D341Med (cell line): ENCODE results near the gene MCUR1.
"Not testable (repeated sequence)": the region's sequence is repeated elsewhere in the genome, so short reads cannot be mapped to it uniquely, and the experiment has no call there.

Experiments
- DNase-seq: peaks from one replicate; pipeline ENCODE4 v3.0.0; 2012; ENCODE audit warnings: low spot score

Gene MCUR1

DNA sequence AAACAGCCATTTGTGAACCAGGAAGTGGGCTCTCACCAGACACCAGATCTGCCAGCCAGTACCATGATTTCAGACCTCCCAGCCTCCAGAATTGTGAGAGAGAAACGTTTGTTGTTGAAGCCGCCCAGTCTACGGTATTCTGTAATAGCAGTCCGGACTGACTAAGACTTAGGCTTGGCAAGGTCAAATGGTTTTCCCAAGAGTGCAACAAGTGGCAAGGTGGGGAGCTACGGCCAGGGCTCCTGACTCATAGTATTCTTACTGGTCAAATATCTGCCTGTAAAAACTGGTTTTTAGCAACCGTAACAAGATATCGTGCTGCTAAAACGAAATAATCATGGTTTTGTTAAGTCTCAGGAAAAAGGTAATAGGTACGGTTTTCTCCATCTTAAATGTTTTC lies 37.8 kb downstream of the MCUR1 start:
- no peak for DNase-seq

GRCh38 chr6:13775466-13775865 lies 38.9 kb downstream of the MCUR1 start:
- not testable (repeated sequence) for DNase-seq

DNA sequence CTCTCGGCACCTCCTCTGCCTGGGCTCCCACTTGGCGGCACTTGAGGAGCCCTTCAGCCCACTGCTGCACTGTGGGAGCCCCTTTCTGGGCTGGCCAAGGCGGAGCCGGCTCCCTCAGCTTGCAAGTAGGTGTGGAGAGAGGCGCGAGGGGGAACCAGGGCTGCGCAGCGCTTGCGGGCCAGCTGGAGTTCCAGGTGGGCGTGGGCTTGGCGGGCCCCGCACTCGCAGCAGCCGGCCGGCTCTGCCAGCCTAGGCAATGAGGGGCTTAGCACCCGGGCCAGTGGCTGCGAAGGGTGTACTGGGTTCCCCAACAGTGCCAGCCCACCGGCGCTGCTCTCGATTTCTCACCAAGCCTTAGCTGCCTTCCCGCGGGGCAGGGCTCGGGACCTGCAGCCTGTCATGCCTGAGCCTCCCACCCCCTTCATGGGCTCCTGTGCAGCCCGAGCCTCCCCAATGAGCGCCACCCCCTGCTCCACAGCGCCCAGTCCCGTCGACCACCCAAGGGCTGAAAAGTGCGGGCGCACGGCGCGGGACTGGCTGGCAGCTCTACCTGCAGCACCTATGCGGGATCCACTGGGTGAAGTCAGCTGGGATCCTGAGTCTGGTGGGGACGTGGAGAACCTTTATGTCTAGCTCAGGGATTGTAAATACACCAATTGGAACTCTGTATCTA lies 41.9 kb downstream of the MCUR1 start:
- DNase-seq = not testable (repeated sequence)

GRCh38 chr6:13769655-13770053 lies 44.7 kb downstream of the MCUR1 start:
- no peak for DNase-seq

DNA sequence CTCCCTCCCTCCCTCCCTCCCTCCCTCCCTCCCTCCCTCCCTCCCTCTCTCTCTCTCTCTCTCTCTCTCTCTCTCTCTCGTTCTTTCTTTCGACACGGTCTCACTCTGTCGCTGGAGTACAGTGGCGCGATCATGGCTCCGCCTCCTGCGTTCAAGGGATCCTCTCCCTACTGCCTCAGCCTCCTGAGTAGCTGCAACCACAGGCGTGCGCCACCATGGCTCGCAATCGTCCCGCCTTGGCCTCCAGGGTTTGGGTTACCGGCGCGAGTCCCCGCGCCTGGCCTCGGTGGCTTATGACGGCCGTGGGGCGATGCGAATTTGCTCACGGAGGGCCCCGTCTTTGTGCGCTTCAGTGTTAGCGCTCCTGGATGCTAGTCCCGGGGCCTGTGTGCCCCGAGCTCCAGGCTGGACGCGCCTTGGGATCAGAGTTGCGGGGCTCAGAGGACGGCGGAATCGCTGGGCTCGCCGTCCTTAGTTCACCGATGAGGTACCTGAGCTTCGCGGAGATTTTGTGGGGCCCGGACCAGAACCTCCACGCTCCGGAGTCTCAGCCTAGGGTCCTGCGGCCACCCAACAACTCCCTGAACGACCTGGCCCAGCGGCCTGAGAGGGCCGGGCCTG lies 45.2 kb downstream of the MCUR1 start:
- no peak for DNase-seq

GRCh38 chr6:13767121-13767808 lies 47.1 kb downstream of the MCUR1 start:
- DNase-seq = no peak

DNA sequence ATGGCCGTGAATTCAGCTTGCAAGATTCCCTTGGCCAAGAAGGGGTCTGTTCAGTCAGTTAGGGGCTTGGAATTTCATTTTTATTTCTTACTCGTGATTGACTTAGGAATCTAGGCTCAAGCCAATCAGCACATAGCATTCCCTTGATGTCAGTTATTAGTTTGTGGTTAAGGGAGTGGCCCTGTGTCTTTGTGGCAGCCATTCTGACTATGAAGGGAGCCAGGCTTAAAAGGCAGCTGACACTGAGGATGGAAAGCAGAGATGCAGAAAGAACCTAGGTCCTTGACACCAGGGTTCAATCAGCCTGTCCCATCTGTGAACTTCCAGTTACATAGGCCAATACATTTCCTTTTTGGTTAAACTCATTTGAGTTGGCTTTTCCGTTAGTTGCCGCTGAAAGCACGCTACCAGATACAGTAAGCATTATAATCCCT lies 48.1 kb downstream of the MCUR1 start:
- peak; percentile 51 for DNase-seq

DNA sequence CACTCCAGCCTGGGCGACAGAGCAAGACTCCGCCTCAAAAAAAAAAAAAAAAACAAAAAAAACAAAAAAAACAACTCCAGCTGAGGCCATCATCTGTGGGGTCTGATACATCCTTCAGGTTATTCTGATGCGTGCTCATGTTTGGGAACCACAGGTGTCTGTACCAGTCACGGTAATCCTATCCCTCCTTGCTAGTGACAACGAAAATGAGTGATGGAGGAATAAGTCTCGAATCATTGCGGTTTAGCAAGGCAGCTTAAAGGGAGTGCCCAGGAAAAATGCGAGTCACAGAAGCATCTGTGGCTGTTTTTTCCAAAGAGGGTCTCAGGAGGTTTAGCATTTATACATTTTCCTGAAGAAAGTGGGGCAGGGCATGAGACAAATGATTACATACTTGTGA lies 48.8 kb downstream of the MCUR1 start:
- DNase-seq = no peak

GRCh38 chr6:13764996-13765395 lies 49.4 kb downstream of the MCUR1 start:
- no peak for DNase-seq

- no peak for DNase-seq
Measured at GRCh38 chr6:13763740-13764381, 50.5 kb downstream of the MCUR1 start.

DNA sequence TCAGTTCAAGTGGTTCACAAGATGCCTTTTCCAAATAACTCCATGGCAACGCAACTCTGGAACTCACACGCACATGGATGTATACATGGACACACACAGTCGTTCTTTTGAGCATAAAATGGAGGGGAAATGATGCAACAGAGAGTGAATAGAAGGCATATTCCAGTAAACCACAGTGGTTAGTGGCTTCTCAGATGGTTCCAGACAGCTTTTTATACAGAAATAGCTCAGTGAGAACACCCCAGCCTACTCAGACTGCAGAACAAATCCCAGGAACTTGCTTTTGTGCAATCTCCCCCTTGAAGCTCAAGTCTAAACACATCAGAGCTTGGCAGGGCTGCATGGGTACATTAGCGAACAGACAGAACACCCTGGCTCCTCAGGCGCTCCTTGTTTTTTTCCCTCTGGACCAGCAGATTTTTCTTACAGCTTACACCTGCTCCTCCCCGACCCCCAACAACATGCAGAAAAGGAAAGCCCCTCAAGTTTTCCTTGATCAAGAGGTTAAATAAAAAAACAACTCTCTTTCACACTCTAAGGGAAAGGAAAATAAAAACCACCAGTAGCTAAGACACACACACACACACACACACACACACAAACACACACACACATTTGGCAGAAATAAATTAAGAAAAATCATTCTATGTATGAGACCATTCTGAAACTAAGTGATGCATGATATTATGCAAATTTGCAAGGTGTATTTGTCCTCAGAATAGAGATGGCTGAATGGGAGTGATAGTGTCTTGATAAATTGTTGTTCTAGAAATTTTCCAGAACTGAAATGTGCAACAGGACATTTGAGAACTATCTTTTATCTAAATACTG lies 51.5 kb downstream of the MCUR1 start:
- no peak for DNase-seq

DNA sequence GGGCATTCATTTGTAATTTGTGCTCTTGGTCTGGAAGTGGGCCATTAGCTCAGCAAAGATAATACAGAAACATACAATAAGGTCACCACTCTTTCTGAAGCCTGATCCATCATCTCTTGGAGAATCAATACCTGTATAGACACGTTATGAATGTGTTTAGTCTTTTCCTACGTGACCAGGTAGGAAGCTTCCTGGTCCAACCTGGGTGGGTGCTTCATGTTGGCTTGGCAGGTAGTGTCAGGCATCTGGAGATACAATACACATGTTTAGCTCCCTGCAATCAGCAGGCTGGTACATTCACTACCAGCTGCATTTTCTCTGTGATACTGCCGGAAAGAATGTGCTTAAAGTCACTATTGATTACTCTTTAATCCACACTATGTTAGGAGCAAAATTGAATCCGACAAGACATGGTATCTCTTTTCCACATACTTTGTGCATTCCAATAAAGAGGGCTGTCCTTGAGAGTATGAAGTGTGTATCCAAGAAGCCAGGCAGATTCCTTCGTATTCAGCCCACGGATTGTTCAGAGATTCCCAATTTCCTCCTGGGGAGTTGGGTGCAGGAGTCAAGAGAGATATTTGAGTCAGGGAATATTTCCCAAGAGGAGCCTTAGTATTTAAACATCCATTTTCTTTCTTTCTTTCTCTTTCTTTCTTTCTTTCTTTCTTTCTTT lies 52.9 kb downstream of the MCUR1 start:
- DNase-seq = no peak

DNA sequence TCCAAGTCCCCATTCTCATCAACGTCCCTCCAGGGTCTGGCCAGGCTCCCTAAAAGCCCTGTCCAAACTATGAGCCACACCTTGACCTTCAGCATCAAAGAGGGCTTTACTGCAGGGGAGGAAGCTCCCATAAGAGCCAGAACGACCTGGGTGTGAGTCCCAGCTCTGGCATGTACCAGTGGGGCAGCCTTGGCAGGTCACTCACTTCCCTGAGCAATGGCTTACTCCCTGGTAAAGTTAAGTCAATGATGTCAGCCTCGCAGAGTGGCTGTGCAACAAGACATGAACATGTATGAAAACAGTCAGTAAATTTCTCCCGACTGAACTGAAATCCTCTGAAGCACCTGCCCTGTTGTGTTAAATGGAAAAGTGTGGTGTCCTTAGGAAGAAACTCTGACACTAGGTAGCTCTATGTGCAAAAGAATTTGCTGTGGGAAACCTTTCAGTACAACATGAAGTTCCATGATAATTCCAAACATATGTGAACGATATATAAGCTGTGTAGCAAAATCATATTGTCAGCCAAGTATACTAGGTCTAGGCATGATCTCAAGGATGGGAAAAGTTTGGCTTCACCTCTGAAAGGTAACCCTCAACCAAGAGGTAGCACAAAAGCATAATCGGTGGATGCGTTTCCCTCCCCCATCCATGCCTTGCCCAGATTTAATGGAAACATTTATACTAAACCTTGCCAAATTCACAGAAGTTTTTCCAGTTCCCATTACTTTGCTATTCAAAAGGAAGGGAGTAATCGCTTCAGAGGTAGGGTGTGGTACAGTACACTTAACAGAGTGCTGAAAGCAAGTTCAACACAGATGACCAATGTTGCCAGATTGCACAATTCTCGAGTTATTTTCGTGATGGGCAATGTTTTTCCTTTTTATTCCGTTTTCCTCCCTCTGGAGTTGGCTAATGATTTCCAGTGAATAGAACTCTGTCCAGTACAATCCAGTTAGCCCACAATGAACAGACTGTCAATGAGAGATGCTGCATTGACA lies 53.8 kb downstream of the MCUR1 start:
- DNase-seq = no peak

DNA sequence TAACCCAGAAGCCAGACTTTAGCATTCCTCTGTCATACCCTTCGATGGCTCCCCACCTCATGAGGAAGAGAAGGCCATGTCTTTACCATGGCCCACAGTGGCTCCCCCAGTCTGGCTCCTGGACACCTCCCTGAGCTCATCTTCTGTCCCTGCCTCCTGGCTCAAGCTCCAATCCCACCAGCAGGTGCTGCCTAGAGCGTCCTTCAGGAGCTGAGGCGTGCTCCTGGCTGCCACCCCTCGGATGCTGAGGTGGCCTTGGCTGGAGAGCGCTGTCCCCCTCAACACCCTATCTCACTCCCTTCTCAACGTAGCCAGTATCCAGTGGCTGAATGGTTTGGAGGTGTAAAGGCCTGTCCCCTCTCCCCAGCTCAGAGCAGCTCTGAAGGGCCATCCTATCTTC lies 55.3 kb downstream of the MCUR1 start:
- DNase-seq = no peak

GRCh38 chr6:13754644-13755043 lies 59.7 kb downstream of the MCUR1 start:
- no peak for DNase-seq

DNA sequence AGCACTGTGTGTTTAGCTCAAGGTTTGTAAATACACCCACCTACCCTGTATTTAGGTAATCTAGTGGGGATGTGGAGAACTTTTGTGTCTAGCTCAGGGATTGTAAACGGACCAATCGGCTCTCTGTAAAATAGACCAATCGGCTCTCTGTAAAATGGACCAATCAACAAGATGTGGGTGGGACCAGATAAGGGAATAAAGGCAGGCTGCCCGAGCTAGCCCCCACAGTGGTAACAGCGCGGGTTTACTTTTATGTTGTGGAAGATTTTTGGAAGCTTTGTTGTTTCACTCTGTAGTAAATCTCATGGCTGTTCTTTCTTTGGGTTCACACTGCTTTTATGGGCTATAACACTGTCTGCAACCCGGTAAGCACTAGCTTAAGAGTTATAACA lies 70.6 kb downstream of the MCUR1 start:
- no peak for DNase-seq

DNA sequence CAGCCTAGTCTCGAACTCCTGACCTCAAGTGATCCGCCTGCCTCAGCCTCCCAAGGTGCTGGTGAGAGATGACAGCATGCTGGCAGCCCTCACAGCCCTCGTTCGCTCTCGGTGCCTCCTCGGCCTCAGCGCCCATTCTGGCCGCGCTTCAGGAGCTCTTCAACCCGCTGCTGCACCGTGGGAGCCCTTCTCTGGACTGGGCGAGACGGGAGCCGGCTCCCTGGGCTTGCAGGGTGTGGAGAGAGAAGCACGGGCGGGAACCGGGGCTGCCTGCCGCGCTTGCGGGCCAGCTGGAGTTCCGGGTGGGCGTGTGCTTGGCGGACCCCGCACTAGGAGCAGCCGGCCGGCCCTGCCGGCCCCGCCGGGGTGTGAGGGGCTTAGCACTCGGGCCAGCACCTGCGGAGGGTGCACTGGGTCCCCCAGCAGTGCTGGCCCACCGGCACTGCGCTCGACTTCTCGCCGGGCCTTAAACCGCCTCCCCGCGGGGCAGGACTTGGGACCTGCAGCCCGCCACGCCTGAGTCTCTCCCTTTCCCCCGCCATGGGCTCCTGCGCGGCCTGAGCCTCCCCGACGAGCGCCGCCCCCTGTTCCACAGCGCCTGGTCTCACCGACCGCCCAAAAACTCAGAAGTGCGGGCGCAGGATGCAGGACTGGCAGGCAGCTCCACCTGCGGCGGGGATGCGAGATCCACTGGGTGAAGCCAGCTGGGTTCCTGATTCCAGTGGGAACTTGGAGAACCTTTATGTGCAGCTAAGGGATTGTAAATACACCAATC lies 71.2 kb downstream of the MCUR1 start:
- no peak for DNase-seq

DNA sequence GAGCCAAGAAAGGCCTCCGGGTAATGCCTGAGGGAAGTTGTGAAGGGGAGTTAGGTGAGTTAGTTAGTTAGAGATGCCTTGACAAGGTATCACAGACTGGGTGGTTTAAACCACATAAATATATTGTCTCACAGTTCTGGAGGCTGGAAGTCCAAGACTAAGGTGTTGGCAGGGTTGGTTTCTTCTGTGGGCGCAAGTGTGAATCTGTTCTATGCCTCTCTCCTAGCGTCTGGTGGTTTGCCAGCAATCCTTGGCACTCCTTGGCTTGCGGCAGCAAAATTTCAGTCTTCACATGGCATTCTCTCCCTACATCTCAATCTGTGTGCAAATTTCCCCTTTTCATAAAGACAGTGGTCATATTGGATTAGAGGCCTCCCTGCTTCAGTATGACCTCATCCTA lies 73.0 kb downstream of the MCUR1 start:
- no peak for DNase-seq
